GM23338 (cell line): Measurements from ENCODE around the gene PARP9.

Experiments used
- EZH2 ChIP-seq: fragments of 200-600 bp; sonication (generic); IDR thresholded peaks from one replicate; pipeline ENCODE4 v1.8.0; 2017; ENCODE audit warnings: antibody characterized with exemption, mild to moderate bottlenecking, low read depth; ENCODE audit not compliant: unreplicated experiment
- EZH2phosphoT487 ChIP-seq: fragments of 200-600 bp; sonication (generic); IDR thresholded peaks from one replicate; pipeline ENCODE4 v1.8.1; 2018; ENCODE audit warnings: antibody characterized with exemption; ENCODE audit not compliant: unreplicated experiment
- JUNB ChIP-seq: IDR thresholded peaks from one replicate; pipeline ENCODE4 v1.6.1; 2016; ENCODE audit warnings: antibody characterized with exemption; ENCODE audit not compliant: unreplicated experiment
- POLR2AphosphoS5 ChIP-seq: IDR thresholded peaks from 2 replicates; pipeline ENCODE4 v1.6.1; 2016; ENCODE audit warnings: antibody characterized with exemption, low read depth
- REST ChIP-seq: IDR thresholded peaks from one replicate; pipeline ENCODE4 v1.6.1; 2018; ENCODE audit warnings: antibody characterized with exemption; ENCODE audit not compliant: unreplicated experiment
- STAT1 ChIP-seq: IDR thresholded peaks from one replicate; pipeline ENCODE4 v1.6.1; 2016; ENCODE audit warnings: antibody characterized with exemption; ENCODE audit not compliant: unreplicated experiment
- ZNF331 ChIP-seq: fragments of 250-450 bp; sonication (Bioruptor Pico); IDR thresholded peaks from 2 replicates; pipeline ENCODE4 v1.5.0; 2020; ENCODE audit warnings: low read depth, mild to moderate bottlenecking, moderate library complexity
- TF ChIP-seq, protein P1 (sequence below), 2 experiments: fragments of 200-600 bp in 1 of 2; sonication (generic) in 1 of 2; conservative IDR thresholded peaks; 2 replicates each; pipeline versions ENCODE4 v1.5.1 to v1.6.1; 2016 to 2017; ENCODE audit warnings: antibody characterized with exemption in 2 of 2, low read depth in 2 of 2, mild to moderate bottlenecking in 2 of 2, moderate library complexity in 1 of 2

GRCh38 chr3:122533480-122533879 is 30.6 kb downstream of the PARP9 start:
- TF ChIP-seq, protein P1, sequence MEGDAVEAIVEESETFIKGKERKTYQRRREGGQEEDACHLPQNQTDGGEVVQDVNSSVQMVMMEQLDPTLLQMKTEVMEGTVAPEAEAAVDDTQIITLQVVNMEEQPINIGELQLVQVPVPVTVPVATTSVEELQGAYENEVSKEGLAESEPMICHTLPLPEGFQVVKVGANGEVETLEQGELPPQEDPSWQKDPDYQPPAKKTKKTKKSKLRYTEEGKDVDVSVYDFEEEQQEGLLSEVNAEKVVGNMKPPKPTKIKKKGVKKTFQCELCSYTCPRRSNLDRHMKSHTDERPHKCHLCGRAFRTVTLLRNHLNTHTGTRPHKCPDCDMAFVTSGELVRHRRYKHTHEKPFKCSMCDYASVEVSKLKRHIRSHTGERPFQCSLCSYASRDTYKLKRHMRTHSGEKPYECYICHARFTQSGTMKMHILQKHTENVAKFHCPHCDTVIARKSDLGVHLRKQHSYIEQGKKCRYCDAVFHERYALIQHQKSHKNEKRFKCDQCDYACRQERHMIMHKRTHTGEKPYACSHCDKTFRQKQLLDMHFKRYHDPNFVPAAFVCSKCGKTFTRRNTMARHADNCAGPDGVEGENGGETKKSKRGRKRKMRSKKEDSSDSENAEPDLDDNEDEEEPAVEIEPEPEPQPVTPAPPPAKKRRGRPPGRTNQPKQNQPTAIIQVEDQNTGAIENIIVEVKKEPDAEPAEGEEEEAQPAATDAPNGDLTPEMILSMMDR (conservative IDR thresholded peaks at IDR 0.05; ENCODE audit: low read depth in 2 of 2) = no peak
- TF ChIP-seq REST = no peak
- no peak for TF ChIP-seq EZH2
- TF ChIP-seq POLR2AphosphoS5 = no peak
- no peak for TF ChIP-seq EZH2phosphoT487
- no peak for TF ChIP-seq JUNB
- no peak for TF ChIP-seq ZNF331 (CRISPR knock-in tag)
- no peak for TF ChIP-seq STAT1
